Endodermal cell (in vitro differentiated cells): Measurements from ENCODE around the gene SDK1. TPM values are rescaled to one million over a fixed set of nuclear protein-coding genes. Genes with fewer than 3 reads are reported as not detected.

ENCODE experiments used
- DNase-seq: peaks from one replicate; pipeline ENCODE4 v3.0.0-alpha.2; 2017
- H3K27ac ChIP-seq: 2 replicates; pipeline ENCODE4 v1.5.1; 2013; ENCODE audit warnings: mild to moderate bottlenecking, low read depth, low read length, moderate library complexity
- H3K27me3 ChIP-seq: 2 replicates; pipeline ENCODE4 v1.6.1; 2013; ENCODE audit warnings: mild to moderate bottlenecking, low read length, moderate library complexity; ENCODE audit not compliant: insufficient read depth, control insufficient read depth, poor library complexity, severe bottlenecking
- H3K36me3 ChIP-seq: 2 replicates; pipeline ENCODE4 v1.7.0; 2013; ENCODE audit warnings: mild to moderate bottlenecking, low read length, moderate library complexity; ENCODE audit not compliant: control insufficient read depth, insufficient read depth
- H3K4me1 ChIP-seq: one replicate; pipeline ENCODE4 v1.7.0; 2013; ENCODE audit warnings: low read length; ENCODE audit not compliant: control insufficient read depth, insufficient read depth
- H3K4me3 ChIP-seq: 2 replicates; pipeline ENCODE4 v1.5.1; 2013; ENCODE audit warnings: mild to moderate bottlenecking, low read length, moderate library complexity
- H3K9ac ChIP-seq: 2 replicates; pipeline ENCODE4 v1.6.1; 2013; ENCODE audit warnings: mild to moderate bottlenecking, low read length, moderate library complexity; ENCODE audit not compliant: poor library complexity, severe bottlenecking; ENCODE audit errors: extremely low read depth
- H3K9me3 ChIP-seq: 2 replicates; pipeline ENCODE4 v1.6.1; 2013; ENCODE audit warnings: mild to moderate bottlenecking, low read length, moderate library complexity; ENCODE audit not compliant: control insufficient read depth
- H3K27ac Mint-ChIP-seq: 2 replicates; pipeline ENCODE4 v1.8.0; 2020; ENCODE audit warnings: mixed read lengths
- H3K27me3 Mint-ChIP-seq: 2 replicates; pipeline ENCODE4 v1.8.0; 2021; ENCODE audit warnings: mild to moderate bottlenecking, mixed read lengths; ENCODE audit not compliant: insufficient read depth
- H3K36me3 Mint-ChIP-seq: 2 replicates; pipeline ENCODE4 v1.8.0; 2020; ENCODE audit warnings: low read depth, mixed read lengths
- H3K4me1 Mint-ChIP-seq: 2 replicates; pipeline ENCODE4 v1.8.0; 2020; ENCODE audit warnings: mixed read lengths
- H3K4me3 Mint-ChIP-seq: 2 replicates; pipeline ENCODE4 v1.8.0; 2020; ENCODE audit warnings: mild to moderate bottlenecking, moderate library complexity, mixed read lengths
- H3K9me3 Mint-ChIP-seq: 2 replicates; pipeline ENCODE4 v1.8.0; 2020; ENCODE audit warnings: mild to moderate bottlenecking, mixed read lengths
- WGBS, 2 experiments: methylation state at CpG; one replicate each; pipeline versions ENCODE4 v1.1.5 to v1.1.7; 2013; ENCODE audit warnings: missing lambda C conversion rate in 2 of 2, mixed read lengths in 1 of 2; ENCODE audit not compliant: insufficient coverage in 1 of 2, insufficient read length in 1 of 2; 5-methylcytosine and 5-hydroxymethylcytosine counted together
- total RNA-seq, 2 donors: library from RNA; stranded (reverse); fragmentation: NEBNext Ultra II Directional in 1 of 2; extraction: Animal tissue kit (Norgen Biotek cat#: 25700) in 1 of 2; gene quantifications; 2 replicates in 1 of 2; 3 replicates in 1 of 2; pipeline ENCODE4 v1.2.1, GENCODE V29; 2021
- TF ChIP-seq, protein P1 (sequence below): fragments of 200-600 bp; sonication (generic); conservative IDR thresholded peaks from 2 replicates; pipeline ENCODE4 v1.5.0; 2021; ENCODE audit warnings: antibody characterized with exemption, mild to moderate bottlenecking

Gene SDK1
- total RNA-seq, 2 donors from 2014 or later, result 22.7 to 23.1 TPM

- Mint-ChIP-seq H3K9me3 (peaks cover 6% of the 10 kb centered on the region), H3K36me3 (no peaks in the 10 kb centered on the region), H3K27me3 (no peaks in the 10 kb centered on the region), H3K4me3 (no peak overlapping the region), H3K4me1 (peaks cover 8% of the 10 kb centered on the region), H3K27ac (no peak overlapping the region)
- H3K27me3 ChIP-seq, result no peaks in the 10 kb centered on the region
- no peak overlapping the region for H3K27ac ChIP-seq
- TF ChIP-seq, protein P1, sequence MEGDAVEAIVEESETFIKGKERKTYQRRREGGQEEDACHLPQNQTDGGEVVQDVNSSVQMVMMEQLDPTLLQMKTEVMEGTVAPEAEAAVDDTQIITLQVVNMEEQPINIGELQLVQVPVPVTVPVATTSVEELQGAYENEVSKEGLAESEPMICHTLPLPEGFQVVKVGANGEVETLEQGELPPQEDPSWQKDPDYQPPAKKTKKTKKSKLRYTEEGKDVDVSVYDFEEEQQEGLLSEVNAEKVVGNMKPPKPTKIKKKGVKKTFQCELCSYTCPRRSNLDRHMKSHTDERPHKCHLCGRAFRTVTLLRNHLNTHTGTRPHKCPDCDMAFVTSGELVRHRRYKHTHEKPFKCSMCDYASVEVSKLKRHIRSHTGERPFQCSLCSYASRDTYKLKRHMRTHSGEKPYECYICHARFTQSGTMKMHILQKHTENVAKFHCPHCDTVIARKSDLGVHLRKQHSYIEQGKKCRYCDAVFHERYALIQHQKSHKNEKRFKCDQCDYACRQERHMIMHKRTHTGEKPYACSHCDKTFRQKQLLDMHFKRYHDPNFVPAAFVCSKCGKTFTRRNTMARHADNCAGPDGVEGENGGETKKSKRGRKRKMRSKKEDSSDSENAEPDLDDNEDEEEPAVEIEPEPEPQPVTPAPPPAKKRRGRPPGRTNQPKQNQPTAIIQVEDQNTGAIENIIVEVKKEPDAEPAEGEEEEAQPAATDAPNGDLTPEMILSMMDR, result no peak
- no peak for DNase-seq
- H3K9ac ChIP-seq, result no peak overlapping the region
- 95 to 98% methylated on average over 4 to 5 of the region's 5 CpGs for WGBS, 2 experiments
- peaks cover under 1% of the 10 kb centered on the region for H3K9me3 ChIP-seq
- H3K4me3 ChIP-seq, result no peak overlapping the region
- no peaks in the 10 kb centered on the region for H3K4me1 ChIP-seq
- no peaks in the 10 kb centered on the region for H3K36me3 ChIP-seq
Measured at GRCh38 chr7:3866277-3866676, 565.2 kb downstream of the SDK1 start.

DNA sequence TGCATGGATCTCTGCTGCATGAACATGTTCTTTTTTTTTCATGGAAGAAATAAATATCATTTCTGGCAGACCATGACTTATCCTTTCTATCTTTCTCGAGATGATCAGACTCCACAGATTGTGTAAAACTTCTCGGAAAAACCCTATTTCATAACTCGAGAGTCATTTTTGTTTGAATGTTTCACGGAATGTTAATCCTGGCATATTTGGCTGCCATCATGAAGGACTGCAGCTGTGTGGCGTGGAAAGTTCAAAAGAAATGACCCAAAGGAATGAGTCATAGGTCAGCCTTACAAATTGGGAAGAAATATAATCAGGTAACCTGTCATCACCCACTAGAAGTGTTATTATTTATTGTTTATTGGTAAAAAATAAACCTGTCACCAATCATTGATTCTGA, 566.8 kb downstream of the SDK1 start:
- peaks cover 4% of the 10 kb centered on the region for H3K9me3 ChIP-seq
- no peak overlapping the region for H3K27ac Mint-ChIP-seq
- 88 to 96% methylated on average over 4 to 5 of the region's 5 CpGs for WGBS, 2 experiments
- no peak for DNase-seq
- no peak overlapping the region for H3K27ac ChIP-seq
- no peaks in the 10 kb centered on the region for H3K4me1 Mint-ChIP-seq
- no peak overlapping the region for H3K4me3 Mint-ChIP-seq
- H3K4me3 ChIP-seq, result no peak overlapping the region
- H3K36me3 ChIP-seq, result no peaks in the 10 kb centered on the region
- H3K36me3 Mint-ChIP-seq, result no peaks in the 10 kb centered on the region
- no peaks in the 10 kb centered on the region for H3K4me1 ChIP-seq
- no peaks in the 10 kb centered on the region for H3K27me3 Mint-ChIP-seq
- TF ChIP-seq, protein P1, result no peak
- H3K9ac ChIP-seq, result no peak overlapping the region
- no peaks in the 10 kb centered on the region for H3K27me3 ChIP-seq
- H3K9me3 Mint-ChIP-seq, result peaks cover 18% of the 10 kb centered on the region

DNA sequence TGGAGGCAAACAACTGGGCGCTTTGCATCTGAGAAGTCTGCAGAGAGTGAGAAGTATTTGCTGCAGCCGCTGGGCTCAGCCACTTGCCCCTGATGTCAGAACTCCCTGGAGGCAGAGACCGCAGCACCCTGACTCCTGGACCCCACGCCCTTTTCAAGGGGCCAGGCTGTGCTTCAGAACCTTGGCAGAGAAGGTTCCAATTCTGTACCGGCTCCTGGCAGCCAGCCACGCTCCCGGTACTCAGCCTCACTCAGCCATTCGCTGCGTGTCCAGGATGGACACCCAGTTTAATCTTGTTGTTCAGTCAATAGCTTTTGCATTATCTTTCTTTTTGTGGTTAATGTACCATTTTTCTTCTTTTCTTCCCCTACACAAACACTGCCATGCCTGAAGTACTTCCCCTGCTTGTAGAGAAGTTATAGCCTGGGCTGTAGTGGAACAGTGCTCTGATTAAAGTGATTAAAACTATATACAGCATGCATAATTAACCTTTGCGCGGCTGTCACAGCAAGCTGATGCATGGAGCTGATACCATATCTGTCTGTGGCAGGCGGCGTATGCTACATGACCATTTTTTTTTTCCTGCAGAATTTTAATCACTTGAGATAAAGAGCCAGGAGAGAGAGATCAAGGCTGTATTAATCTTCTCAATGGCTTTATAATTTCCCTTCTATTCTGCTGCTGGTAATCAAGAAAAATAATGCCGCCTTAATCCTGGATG, 578.5 kb downstream of the SDK1 start:
- Histone ChIP-seq H3K36me3 (no peaks in the 10 kb centered on the region), H3K27me3 (no peaks in the 10 kb centered on the region), H3K9ac (no peak overlapping the region), H3K4me3 (no peak overlapping the region), H3K9me3 (no peaks in the 10 kb centered on the region), H3K27ac (no peak overlapping the region), H3K4me1 (no peaks in the 10 kb centered on the region)
- no peaks in the 10 kb centered on the region for H3K27me3 Mint-ChIP-seq
- H3K4me3 Mint-ChIP-seq, result no peak overlapping the region
- peaks cover 2% of the 10 kb centered on the region for H3K9me3 Mint-ChIP-seq
- TF ChIP-seq, protein P1, result no peak
- no peaks in the 10 kb centered on the region for H3K36me3 Mint-ChIP-seq
- no peak for DNase-seq
- H3K4me1 Mint-ChIP-seq, result no peaks in the 10 kb centered on the region
- WGBS, 2 experiments, result 95 to 99% methylated on average over 9 to 14 of the region's 14 CpGs
- no peak overlapping the region for H3K27ac Mint-ChIP-seq
